ENCODE results near the gene TBC1D9.

Gene TBC1D9

GRCh38 chr4:140719686-140720085 lies 36.5 kb downstream of the TBC1D9 start:
- DNase-seq: no peak

GRCh38 chr4:140719022-140719421 lies 37.2 kb downstream of the TBC1D9 start:
- no peak for DNase-seq

- no peak for DNase-seq
Measured at GRCh38 chr4:140718241-140718952, 37.8 kb downstream of the TBC1D9 start.

- DNase-seq: no peak
Measured at GRCh38 chr4:140717313-140717712, 38.9 kb downstream of the TBC1D9 start.

GRCh38 chr4:140715119-140715518 lies 41.1 kb downstream of the TBC1D9 start:
- DNase-seq: no peak

- no peak for DNase-seq
Measured at GRCh38 chr4:140711910-140712309, 44.3 kb downstream of the TBC1D9 start.

GRCh38 chr4:140710908-140711622 lies 45.1 kb downstream of the TBC1D9 start:
- no peak for DNase-seq

GRCh38 chr4:140707325-140707724 lies 48.9 kb downstream of the TBC1D9 start:
- no peak for DNase-seq

- no peak for DNase-seq
Measured at GRCh38 chr4:140706665-140707064, 49.5 kb downstream of the TBC1D9 start.

- no peak for DNase-seq
Measured at GRCh38 chr4:140706276-140706625, 49.9 kb downstream of the TBC1D9 start.

- DNase-seq: no peak
Measured at GRCh38 chr4:140705625-140706275, 50.4 kb downstream of the TBC1D9 start.

- DNase-seq: no peak
Measured at GRCh38 chr4:140704964-140705363, 51.2 kb downstream of the TBC1D9 start.

GRCh38 chr4:140704392-140704960 lies 51.7 kb downstream of the TBC1D9 start:
- DNase-seq: no peak

GRCh38 chr4:140703463-140703862 lies 52.7 kb downstream of the TBC1D9 start:
- no peak for DNase-seq

GRCh38 chr4:140702096-140702757 lies 54.0 kb downstream of the TBC1D9 start:
- no peak for DNase-seq

GRCh38 chr4:140701071-140701470 lies 55.1 kb downstream of the TBC1D9 start:
- DNase-seq: no peak

- DNase-seq: no peak
Measured at GRCh38 chr4:140697709-140698560, 58.2 kb downstream of the TBC1D9 start.

GRCh38 chr4:140695483-140695882 lies 60.7 kb downstream of the TBC1D9 start:
- DNase-seq: no peak

- no peak for DNase-seq
Measured at GRCh38 chr4:140693562-140693961, 62.6 kb downstream of the TBC1D9 start.

GRCh38 chr4:140691369-140691768 lies 64.8 kb downstream of the TBC1D9 start:
- no peak for DNase-seq

- no peak for DNase-seq
Measured at GRCh38 chr4:140690093-140690492, 66.1 kb downstream of the TBC1D9 start.

GRCh38 chr4:140689623-140690022 lies 66.6 kb downstream of the TBC1D9 start:
- no peak for DNase-seq
